ENCODE results near the gene EDIL3.
A peak's percentile ranks its signal among the peaks of the same experiment; 100 is the strongest.

EDIL3 gene

GRCh38 chr5:84149094-84149493, 235.6 kb downstream of the EDIL3 start:
- no peak for DNase-seq

GRCh38 chr5:84148651-84149050, 236.0 kb downstream of the EDIL3 start:
- no peak for DNase-seq

DNA sequence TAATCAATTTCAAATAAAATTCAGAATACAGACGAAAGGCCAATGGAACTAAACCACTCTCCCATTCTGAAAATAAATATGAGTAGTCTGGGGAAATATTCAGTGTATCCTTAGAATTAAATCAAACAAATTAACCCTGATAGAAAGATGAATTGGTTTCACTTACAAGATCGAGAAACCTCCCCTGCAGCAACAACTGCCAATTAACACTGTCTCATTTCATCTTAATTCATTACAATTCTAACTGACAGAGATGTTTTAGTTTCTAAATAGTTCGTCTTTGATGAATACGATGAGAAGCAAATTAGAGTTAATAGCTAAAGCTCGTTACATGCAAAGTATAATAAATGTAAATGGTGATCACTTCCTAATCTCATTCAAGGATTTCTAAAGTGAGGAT, 247.1 kb downstream of the EDIL3 start:
- DNase-seq: no peak

GRCh38 chr5:84131372-84131771, 253.3 kb downstream of the EDIL3 start:
- no peak for DNase-seq

DNA sequence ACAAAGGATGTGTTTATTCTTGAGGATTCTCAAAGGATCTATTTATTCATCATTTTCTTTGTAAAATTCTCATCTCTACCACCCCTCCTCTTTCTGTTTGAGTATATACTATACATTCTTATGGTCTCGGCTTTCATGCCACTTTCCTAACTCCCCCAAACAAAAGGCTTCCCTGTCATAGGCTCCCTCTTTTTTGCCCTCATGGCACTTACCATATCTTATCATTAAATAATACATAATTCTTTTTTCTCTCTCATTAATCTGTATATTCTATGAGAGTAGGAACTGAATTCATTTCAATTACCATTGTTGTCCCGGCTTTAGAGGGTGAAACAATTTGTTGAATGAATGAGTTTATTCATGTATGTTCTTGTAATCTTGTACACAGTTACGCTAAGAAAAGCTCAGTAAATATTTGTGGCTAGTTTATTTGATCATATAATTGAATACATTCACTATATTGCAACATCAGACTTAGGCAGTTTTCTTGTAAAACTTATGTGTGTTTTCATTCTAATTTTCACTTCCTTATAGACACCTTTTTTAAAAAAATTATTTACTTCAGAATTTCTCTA, 254.6 kb downstream of the EDIL3 start:
- no peak for DNase-seq

DNA sequence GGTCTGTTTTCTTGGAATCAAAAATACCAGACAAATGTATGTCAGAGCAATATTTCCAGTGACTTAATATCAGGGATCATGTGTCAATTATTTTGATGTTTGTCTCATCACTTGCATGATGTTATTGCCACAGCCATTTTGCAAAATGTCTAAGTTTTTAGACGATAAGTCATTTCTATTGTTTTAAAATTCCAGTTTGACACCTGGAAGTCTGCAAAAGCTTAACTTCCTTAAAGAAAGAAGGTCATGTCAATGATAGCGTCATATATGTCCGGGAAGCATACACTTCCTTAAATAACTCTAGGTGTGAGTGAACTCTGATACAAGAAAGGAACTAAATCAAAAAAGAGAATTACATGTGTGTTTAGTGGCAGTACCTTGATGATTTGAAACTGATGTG, 259.5 kb downstream of the EDIL3 start:
- no peak for DNase-seq

- no peak for DNase-seq
These were observed 265.4 kb downstream of the EDIL3 start for GRCh38 chr5:84119252-84119651.

- DNase-seq: no peak
These were observed 266.1 kb downstream of the EDIL3 start for GRCh38 chr5:84118551-84118950.

- no peak for DNase-seq
These were observed 269.0 kb downstream of the EDIL3 start for GRCh38 chr5:84115727-84116126.

DNA sequence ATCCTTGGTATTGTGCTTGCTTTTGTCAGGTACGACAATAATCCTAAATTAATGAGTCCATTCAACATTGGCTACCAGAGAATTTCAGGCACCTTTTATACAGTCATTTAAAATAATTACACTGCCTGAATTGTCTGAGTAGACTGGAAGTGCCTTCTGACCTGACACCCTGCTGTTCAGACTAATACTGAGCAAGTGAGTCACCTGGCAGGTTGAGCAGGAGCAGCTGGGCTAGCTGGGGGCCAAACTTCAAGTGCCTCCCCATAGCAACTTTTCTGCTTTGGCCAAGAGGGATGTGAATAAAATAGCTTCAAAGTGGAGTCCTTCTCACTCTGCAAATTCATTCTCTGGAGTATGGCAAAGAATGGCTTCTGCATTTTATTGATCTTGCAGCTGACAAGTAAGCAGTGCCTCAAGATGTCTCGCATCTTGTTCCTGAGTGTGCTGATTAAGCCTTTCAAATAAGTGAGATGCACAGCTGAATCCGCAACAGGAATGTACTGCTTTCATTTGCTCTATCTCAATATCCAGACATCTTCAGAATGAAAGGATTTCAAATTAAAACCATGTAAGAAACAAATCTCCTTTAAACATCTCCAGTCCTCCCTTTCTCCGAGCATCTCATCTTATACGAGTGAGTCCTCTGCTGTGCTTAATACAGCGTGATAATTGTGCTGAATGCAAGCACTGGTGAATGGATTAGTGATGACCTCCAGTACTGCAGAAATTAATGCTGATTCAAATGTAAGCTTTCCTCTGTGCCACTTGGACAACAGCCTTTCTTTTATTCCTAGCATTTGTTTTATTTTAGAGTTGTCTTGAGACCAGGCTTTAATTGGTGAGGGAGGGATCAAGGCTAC, 271.2 kb downstream of the EDIL3 start:
- DNase-seq: peak; percentile 2

DNA sequence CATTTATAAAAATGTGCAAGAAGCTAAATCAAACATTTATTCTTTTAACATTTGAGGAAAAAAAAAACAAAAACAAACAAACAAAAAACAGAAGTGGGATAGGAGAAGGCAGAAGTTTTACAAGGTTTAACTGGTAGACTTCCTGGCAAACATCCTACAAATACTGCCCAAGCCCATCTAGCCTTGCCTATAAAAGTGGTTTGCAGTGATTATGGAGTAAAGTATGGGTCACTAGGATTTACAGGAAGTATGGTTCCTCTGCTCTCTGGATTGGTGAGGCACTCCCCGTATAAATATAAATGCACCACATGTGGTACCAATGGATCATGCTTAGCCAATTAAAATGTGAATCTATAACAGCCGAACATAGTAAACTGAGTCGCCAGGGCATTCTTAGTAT, 291.9 kb downstream of the EDIL3 start:
- no peak for DNase-seq

GRCh38 chr5:84091127-84091799, 293.4 kb downstream of the EDIL3 start:
- DNase-seq: no peak

- DNase-seq: no peak
These were observed 295.7 kb downstream of the EDIL3 start for GRCh38 chr5:84088996-84089395.

- no peak for DNase-seq
These were observed 298.2 kb downstream of the EDIL3 start for GRCh38 chr5:84086511-84086910.

GRCh38 chr5:84085387-84086041, 299.2 kb downstream of the EDIL3 start:
- DNase-seq: no peak

- DNase-seq: no peak
These were observed 303.8 kb downstream of the EDIL3 start for GRCh38 chr5:84080908-84081307.

DNA sequence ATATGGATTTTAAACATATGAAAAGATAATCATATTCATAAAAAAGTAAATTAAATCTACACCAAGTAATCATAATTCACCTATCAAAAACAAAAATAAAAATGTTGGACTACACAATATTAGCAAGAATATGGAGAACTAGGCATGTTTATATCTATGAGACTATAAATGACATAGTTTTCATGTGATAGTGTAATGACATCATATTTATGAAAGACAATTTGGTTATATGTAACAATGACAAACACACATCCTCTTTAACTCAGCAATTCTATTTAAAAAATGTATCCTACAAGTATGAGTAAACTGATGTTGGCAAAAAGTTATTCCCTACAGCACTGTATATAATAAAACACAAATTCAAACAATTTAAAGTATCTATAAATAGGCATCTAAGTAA, 312.3 kb downstream of the EDIL3 start:
- no peak for DNase-seq

DNA sequence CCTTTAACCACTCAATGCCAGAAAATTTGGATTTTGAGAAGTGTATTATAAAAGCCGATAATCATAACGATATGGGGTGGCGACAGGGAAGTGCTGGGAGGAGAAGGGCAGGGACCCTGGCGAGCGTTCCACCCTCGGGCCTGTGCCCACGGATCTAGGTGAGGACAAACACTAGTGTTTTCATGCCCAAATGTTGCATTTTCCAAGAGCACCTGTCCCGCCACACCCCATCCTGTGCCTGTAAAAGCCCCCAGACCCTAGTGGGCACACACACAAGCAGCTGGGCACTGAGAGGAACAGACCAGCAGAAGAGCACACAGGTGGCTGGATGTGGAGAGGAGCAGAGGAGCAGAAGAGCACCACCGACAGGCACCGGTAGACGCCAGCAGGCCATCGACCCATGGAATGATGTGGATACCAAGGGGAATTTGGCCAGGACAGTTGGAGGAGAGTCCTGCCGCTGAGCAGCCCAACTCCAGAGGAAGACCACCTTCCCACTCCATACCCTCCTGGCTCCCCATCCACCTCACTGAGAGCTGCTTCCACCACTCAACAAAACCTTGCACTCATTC, 315.0 kb downstream of the EDIL3 start:
- no peak for DNase-seq

DNA sequence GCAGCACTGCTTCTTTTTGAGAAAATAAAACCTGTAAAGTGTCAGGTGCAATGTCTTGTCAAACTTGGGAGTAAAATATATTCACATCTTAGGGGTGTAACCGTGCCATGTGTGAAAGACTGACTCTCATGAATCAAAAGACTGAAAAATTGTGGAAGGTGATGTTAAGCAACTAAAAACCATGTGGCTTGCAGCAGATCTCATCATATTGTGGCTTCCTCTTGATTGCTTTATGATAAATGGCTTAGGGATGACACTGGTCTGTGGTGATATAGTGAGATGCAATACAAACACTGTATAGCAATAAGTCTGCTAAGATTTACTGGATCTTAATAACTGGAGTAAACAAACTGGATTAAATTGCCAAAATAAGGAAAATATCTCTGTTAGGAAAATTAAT, 321.6 kb downstream of the EDIL3 start:
- DNase-seq: no peak

- DNase-seq: no peak
These were observed 325.0 kb downstream of the EDIL3 start for GRCh38 chr5:84059672-84060071.

- no peak for DNase-seq
These were observed 326.1 kb downstream of the EDIL3 start for GRCh38 chr5:84058561-84058960.

- no peak for DNase-seq
These were observed 327.5 kb downstream of the EDIL3 start for GRCh38 chr5:84057211-84057610.

GRCh38 chr5:84045964-84046363, 338.7 kb downstream of the EDIL3 start:
- no peak for DNase-seq
